ENCODE measurements around the gene IL1RN. TPM values are rescaled to one million over a fixed set of nuclear protein-coding genes. Genes with fewer than 3 reads are reported as not detected.

Gene IL1RN
- total and polyA plus RNA-seq, 10 of the 15 experiments (the other 5 are each of a cell fraction or from before 2014, with no cell fraction given), result 0.04 TPM; not detected in 7

- no TSS peak for BruUV-seq (replicated peaks)
- in situ Hi-C loops (cut with MboI) (no loop called here), intact Hi-C loops (cut with micrococcal nuclease; ENCODE audit: unreplicated experiment) (no loop called here)
- no peaks in the 10 kb centered on the region for H4K20me1 ChIP-seq (ENCODE audit: control insufficient read depth, insufficient read depth)
- WGBS (ENCODE audit: insufficient coverage, insufficient replicate concordance, low lambda C conversion rate, missing lambda C conversion rate), result 75% methylated on average over 6 of the region's 6 CpGs
- POLR2A ChIA-PET, result interaction anchor here (1.2 kb wide), 1 partner anchor 14 kb away, joined by 3 read pairs; no protein-coding TSS in a partner anchor
- H3K36me3 ChIP-seq (ENCODE audit: control insufficient read depth in 2 of 2, insufficient read depth in 2 of 2, low read length in 1 of 2), result no peaks in the 10 kb centered on the region
- TF ChIP-seq CBX5 (IDR thresholded peaks at IDR 0.05; ENCODE audit: low read depth), result no peak
- no peak for TF ChIP-seq STAT1 (conservative IDR thresholded peaks at IDR 0.05)
- TF ChIP-seq POLR2A (IDR thresholded peaks at IDR 0.05; ENCODE audit: low read depth, low read length), result no peak
- TF ChIP-seq NFXL1 (IDR thresholded peaks at IDR 0.05; ENCODE audit: borderline replicate concordance), result no peak
- no peak for TF ChIP-seq NBN (IDR thresholded peaks at IDR 0.05)
- TF ChIP-seq JUNB (IDR thresholded peaks at IDR 0.05), result no peak
- TF ChIP-seq WRNIP1 (IDR thresholded peaks at IDR 0.05; ENCODE audit: borderline replicate concordance, low read depth, low read length), result no peak
- TF ChIP-seq HSF1 (IDR thresholded peaks at IDR 0.05; ENCODE audit: low read depth, low read length), result no peak
- no peak for TF ChIP-seq IKZF2 (IDR thresholded peaks at IDR 0.05)
- no peak for TF ChIP-seq MTA2 (IDR thresholded peaks at IDR 0.05; ENCODE audit: low read depth)
- no peak for TF ChIP-seq SIX5 (IDR thresholded peaks at IDR 0.05; ENCODE audit: low read depth, low read length, severe bottlenecking)
- no peak for TF ChIP-seq ZNF384 (IDR thresholded peaks at IDR 0.05; ENCODE audit: borderline replicate concordance, low read depth, low read length)
- TF ChIP-seq USF2 (IDR thresholded peaks at IDR 0.05; ENCODE audit: borderline replicate concordance, low read depth, low read length), result no peak
- no peak for TF ChIP-seq NR2F1 (conservative IDR thresholded peaks at IDR 0.05)
- no peak for TF ChIP-seq RBBP5 (conservative IDR thresholded peaks at IDR 0.05)
- no peak for TF ChIP-seq NRF1 (conservative IDR thresholded peaks at IDR 0.05; ENCODE audit: low read depth, low read length)
- no peak for TF ChIP-seq SMAD1 (IDR thresholded peaks at IDR 0.05; ENCODE audit: low read depth, partially characterized antibody)
- RAD21 ChIA-PET (ENCODE audit: unreplicated experiment), result interaction anchor here (0.7 kb wide), 2 partner anchors 13 to 172 kb away, joined by 3 read pairs; no protein-coding TSS in a partner anchor
- no peak overlapping the region for H3K27ac ChIP-seq (ENCODE audit: control insufficient read depth, insufficient read depth)
- peak overlapping the region; percentile 84; the same call in 1 of the 2 replicates for H3K4me2 ChIP-seq (ENCODE audit: control insufficient read depth, insufficient read depth)
- H3K4me1 ChIP-seq (ENCODE audit: control insufficient read depth, insufficient read depth, low read length), result peaks cover 11% of the 10 kb centered on the region
- SMC1A ChIA-PET (ENCODE audit: uncharacterized antibody, unreplicated experiment), result interaction anchor here (1.0 to 1.7 kb wide), 3 partner anchors 13 to 45 kb away, joined by 3 read pairs; no protein-coding TSS in a partner anchor
- no peak overlapping the region for H3K4me3 ChIP-seq
- no peak overlapping the region for H2AFZ ChIP-seq (ENCODE audit: control insufficient read depth, low read depth, low read length)
- H3K9ac ChIP-seq (ENCODE audit: control insufficient read depth, insufficient read depth, low read length), result no peak overlapping the region
- no peaks in the 10 kb centered on the region for H3K9me3 ChIP-seq (replicated peaks; ENCODE audit: control insufficient read depth, insufficient read depth, low read length)
- H3K27me3 ChIP-seq (replicated peaks in 1 of 2; ENCODE audit: control insufficient read depth in 2 of 2, insufficient read depth in 2 of 2, low read length in 1 of 2), result no peaks in the 10 kb centered on the region
- ATAC-seq, result no peak
- DNase-seq (ENCODE audit: low read depth, low spot score), result no peak
- CTCF ChIA-PET, result interaction anchor here (1.2 to 4.2 kb wide), 4 partner anchors 10 to 49 kb away, joined by 3 to 28 read pairs (median 4); no protein-coding TSS in a partner anchor
- peak; percentile 64 for FAIRE-seq
- H3K79me2 ChIP-seq (ENCODE audit: control insufficient read depth, insufficient read depth, low read length), result no peaks in the 10 kb centered on the region
These were observed 2.2 kb upstream of the IL1RN start for GRCh38 chr2:113124984-113125855.

Measured in GM12878 (cell line).